HG03139 (cell line): ENCODE data around the gene VMO1.

Experiments used
- ATAC-seq: cut with Tn5 transposase; IDR thresholded peaks from one replicate; pipeline ENCODE4 v1.9.1; 2021; ENCODE audit not compliant: unreplicated experiment

The VMO1 gene

DNA sequence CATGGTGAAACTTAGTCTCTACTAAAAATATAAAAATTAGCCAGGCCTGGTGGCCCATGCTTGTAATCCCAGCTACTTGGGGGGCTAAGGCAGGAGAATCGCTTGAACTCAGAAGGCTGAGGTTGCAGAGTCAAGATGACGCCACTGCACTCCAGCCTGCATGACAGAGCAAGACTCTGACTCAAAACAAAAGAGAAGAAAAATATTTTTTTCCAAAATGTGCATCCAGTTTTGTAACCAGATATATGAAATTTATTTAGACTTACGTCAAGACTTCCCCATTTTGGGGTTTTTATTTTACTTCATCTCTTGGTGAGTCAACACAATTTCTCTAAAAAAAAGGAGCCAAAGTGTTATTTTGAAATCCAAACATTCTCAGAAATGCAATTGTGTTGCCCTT lies 20.0 kb downstream of the VMO1 start:
- no peak for ATAC-seq

DNA sequence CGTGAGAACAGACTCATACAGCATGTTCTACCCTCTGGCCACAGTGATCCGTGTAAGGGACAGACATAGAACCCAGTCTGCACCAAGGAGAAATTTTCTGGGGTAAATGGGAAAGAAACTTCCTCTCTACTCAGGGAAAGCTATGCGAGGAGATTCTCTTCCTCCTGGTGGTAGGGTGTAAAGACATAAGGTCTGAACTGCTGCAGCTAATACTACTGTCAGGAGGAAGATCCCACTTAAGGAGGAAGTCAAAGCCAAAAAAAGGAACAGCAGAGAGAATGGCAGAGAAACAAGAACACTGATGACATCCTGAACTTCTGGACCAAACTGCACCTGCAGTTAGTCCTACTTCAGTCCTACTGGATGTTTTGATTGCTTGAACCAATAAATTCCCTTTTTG lies 21.6 kb downstream of the VMO1 start:
- no peak for ATAC-seq

DNA sequence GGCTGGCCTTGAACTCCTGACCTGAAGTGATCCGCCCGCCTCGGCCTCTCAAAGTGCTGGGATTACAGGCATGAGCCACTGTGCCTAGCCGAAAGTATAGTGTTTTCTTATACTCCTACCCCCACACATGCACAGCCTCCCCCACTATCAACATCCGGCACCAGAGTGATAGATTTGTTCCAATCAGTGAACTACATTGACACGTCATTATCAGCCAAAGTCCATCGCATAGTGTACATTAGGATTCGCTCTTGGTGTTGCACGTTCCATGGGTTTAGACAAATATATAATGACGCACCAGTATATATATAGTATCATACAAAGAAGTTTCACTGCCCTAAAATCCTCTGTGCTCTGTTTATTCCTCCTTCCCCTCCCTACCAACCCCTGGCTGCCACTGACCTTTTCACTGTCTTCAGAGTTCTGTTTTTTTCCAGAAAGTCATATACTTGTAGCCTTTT lies 26.4 kb downstream of the VMO1 start:
- no peak for ATAC-seq

DNA sequence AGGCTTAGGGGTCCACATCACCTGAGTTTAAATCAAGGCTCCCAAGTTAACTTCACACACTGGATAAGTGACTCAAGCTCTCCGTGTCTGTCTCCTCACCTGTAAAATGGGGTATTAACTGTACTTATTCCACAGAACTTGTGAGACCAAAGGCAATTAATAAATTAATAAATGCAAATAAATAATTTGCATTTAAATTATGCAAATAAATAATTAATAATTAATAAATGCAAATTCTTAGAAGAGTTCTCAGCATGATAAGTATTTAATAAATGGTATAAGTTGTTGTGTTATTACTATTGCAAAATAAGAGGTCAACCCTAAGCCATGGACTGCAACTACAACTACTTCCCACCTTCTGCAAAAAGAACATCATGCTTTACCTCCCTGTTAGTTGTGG lies 32.8 kb downstream of the VMO1 start:
- no peak for ATAC-seq

DNA sequence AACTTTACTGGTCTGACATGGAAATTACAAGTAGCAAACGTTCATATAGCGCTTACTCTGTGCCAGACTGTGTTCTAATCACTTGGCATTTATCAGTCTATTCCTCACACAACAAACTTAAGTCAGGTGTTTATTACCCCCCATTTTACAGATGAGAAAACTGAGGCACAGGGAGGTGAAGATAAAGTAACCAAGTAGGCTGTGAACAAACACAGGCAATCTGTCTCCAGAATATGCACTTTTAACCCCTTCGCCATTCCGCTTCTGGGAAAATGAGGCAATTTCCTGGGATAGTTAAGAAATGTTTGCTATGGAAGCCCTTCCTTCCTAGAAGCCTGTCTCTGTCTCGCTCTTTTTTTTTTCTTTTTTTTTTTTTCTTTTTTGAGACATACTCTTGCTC lies 34.2 kb downstream of the VMO1 start:
- no peak for ATAC-seq

DNA sequence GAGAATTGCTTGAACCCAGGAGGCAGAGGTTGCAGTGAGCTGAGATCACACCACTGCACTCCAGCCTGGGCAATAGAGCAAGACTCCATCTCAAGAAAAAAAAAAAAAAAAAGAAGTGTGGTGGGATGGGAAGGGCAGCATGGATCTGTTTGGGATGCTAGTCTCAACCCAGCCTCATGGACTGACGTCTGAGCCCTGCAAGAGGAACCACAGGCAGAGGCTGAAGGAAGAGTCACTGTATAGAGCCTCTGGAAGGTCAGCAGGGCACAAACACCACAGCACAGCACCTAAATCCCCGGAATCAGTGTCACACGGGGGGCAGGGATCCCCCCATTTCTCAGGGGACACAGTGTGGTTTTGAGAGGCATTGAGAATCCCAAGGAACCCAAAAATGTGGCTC lies 35.6 kb downstream of the VMO1 start:
- no peak for ATAC-seq

DNA sequence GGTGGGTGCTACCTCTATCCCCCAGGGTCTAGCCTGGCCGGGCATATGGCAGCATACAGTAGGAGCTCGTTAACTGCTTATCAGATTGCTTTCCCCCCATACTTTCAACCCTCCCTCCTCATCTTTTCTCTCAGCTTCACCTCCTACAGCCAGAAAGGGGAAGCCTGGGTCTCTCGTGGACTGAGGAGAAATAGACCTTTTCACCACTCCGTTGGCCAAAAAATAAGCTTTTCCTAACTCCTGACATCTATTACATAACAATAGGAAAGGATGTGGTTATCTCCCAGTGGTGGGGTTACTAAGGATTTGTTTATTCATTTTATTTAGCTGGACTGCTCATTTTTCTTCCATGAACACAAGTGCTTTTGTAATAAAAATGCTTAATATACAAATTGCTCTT lies 37.5 kb downstream of the VMO1 start:
- ATAC-seq, result no peak

DNA sequence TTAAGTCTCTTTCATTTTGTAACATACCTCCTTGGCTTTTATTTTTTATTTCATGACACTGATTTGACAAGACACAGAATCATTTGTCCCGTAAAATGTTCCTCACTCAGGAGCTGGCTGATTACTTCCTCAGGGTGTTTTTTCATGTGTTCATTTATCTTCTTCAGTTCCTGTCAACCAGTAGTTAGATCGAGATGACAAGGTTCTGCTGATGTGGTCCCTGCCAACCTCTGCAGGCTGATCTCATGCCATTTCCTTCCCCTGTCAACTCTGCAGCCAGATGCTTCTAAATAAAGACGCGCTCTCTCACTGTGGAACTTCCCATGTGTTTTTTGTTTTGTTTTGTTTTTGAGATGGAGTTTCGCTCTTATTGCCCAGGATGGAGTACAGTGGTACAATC lies 38.3 kb downstream of the VMO1 start:
- no peak for ATAC-seq

DNA sequence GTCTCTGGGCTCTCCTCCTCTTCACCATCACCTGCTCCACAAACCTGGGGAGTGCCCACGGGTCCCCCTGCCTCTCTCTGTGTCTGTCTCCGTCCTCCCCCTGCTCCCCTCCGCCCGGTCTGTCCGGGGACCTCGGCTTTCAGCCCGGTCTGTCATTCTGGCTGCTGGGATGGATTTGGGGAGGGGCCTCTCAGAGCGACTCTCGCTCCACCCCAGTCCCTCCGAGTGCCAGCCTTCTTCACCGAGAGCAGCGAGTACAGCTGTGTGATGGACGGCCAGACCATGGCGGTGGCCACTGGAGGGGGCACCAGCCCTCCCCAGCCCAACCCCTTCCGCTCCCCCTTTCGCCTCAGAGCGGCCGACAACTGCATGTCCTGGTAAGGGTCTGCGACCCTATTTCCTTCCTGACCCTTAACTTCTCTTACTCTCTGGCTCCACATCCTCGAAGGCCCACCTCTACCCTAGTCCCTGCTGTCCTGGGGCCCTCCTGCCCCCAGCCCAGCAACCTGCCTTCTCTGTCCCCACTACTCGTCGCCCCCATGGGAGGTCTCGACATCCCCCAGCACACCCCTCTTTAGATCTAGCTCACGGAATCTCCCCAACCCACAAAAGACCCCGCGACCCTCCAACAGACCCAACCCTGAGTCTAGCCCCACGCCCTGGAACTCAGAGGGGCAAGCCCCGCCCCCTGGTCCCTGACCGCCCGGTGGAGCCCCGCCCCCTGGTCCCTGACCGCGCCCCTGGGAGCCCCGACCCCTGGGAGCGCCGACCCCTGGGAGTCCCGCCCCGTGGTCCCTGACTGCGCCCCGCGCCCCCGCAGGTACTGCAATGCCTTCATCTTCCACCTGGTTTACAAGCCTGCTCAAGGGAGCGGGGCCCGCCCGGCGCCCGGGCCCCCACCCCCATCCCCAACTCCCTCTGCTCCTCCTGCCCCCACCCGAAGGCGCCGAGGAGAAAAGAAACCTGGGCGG lies 40.9 kb downstream of the VMO1 start:
- ATAC-seq, result no peak

DNA sequence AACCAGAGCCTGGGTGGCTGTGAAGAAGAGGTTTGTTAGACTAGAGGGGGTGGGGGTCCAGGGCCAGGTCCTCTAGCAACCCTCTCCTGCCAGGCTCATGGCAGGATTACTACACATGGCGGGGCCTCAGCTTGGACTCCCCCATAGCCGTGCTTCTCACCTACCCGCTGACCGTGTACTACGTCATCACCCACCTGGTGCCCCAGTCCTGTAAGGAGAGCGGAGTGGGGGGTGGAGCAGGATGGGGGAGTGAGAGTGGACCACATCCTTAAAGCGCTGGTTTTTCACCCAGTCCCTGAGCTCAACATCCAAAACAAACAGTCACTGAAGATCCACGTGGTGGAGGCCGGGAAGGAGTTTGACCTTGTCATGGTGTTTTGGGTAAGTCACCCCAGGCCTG lies 42.3 kb downstream of the VMO1 start:
- ATAC-seq, result no peak

DNA sequence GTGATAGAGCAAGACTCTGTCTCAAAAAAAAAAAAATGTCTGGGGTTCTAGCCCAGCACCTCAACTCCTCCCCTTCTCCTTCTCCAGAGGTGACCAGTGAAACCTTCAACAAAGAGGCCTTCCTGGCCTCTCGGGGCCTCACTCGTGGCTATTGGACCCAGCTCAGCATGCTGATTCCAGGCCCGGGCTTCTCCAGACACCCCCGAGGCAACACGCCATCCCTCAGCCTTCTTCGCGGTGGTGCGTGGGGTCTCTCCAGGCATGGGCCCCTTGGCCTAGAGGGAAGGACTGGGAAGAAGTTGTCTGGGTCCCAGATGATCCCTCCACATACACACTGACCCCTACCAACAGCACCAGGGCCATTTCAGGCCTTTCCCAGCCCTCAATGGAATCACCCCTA lies 42.9 kb downstream of the VMO1 start:
- ATAC-seq, result no peak

DNA sequence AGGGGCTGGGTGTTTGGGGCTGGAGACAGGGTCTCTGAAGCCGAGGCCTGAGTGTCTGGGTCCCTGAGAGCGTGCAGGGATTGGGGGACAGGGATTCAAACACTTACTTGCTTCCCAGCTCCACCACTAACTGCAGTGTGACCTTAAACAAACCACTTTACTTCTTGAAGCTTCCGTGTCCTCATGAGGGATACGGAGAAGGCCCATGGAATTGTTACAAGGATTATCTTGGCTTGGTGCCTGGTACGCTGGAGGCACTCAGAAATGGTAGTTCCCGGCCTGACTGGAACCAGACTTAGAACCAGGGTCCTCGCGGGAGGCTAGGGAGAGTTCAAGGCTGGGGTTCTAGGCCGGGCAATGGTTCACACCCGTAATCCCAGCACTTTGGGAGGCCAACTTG lies 43.5 kb downstream of the VMO1 start:
- no peak for ATAC-seq

DNA sequence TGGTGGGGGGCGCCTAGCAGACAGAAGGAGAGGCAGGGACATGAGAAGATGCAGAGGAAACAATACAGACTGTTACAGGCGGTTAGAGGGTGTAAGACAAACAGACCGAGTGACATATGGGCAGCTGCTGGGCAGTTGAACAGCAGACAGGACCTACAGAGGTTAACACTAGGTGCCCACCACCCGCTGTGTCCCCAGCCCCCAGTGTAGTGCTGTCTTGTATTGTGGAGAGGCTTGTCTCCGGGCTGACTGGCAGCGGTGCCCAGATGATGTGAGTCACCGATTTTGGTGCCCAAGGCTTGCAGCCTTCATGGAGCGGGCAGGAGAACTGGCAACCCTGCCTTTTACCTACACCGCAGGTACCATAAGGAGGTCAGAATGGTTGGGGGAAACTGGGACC lies 44.0 kb downstream of the VMO1 start:
- no peak for ATAC-seq

DNA sequence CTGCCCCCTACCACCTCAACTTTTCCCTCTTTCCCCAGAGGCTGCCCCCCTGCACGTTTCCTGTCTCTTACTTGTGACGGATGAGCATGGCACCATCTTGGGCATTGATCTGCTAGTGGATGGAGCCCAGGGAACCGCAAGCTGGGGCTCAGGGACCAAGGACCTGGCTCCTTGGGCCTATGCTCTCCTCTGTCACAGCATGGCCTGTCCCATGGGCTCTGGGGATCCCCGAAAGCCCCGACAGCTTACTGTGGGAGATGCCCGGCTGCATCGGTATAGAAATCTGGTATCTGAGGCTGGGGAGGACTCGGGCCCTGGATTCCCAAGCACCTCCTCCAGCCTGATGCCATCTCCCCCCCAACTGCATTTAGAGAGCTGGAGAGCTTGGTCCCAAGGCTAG lies 44.6 kb downstream of the VMO1 start:
- no peak for ATAC-seq

DNA sequence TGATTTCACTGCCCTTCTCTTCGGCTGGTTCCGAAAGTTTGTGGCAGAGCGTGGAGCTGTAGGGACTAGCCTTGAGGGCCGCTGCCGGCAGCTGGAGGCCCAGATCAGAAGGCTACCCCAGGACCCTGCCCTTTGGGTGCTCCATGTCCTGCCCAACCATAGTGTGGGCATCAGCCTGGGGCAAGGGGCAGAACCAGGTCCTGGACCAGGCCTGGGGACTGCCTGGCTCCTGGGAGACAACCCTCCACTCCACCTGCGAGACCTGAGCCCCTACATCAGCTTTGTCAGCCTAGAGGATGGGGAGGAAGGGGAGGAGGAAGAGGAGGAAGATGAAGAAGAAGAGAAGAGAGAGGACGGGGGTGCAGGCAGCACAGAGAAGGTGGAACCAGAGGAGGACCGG lies 45.6 kb downstream of the VMO1 start:
- ATAC-seq, result no peak

DNA sequence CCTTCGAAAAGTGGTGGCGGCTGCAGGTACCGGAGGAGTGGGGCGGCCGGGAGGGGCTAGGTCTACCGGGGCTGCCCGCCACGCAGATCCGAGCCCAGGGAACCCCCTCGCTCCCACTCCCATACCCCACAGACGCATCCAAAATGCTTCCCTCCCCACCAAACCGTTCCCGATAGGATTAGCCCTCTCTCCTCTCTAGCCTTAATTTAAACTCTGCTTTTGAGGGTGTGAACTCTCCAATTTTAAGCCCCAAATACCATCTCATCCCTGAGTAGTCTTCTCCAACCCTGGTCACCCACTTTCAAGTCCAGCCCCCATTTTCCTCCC lies 46.2 kb downstream of the VMO1 start:
- ATAC-seq, result no peak

DNA sequence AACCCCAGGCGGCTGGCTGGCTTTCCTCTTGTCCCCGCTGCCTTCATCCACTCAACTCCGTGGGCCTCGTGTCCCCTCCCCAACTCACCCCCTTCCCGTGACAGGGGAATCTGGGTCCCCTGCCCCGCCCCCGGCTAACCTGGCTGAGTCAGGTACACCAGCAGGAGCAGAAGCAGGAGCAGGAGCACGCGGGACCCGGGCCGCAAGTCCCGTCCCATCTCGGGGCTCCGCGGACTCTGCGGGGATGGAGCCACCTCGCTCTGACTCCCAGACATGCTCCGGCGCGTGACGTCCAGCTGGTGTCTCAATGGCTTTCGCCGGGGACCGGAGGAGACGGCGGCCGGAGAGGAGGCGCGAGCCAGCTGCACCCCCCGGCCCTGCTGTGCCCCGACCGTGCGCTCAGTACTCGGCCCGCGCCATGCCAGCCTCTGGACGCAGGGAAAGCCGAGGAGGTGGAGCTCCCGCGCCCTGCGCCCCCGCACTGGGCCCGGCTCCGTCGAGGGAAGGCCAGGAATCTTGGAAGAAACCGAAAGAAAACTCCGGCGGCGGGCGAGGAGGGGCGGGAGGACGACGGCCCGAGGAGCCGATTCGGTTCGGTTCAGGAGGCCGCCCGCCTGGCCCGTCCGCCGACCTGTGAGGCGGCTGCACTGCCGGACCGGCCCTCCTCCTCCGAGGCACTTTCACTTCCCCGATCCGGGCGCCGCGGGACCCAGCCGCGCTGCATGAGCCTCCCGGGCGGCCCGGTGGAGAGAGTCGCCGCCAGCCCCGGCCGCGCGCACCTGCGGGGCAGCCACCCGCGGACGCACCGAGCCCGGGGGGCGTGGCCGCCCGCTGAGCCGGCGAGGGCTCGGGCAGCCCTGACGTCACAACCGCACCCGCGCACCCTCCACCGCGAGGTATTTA lies 46.8 kb downstream of the VMO1 start, which contains the start of the genes CXCL16 and ZMYND15:
TSS of gene CXCL16 (minus strand) at position 807 of the 903 bp plus-strand sequence. CDS start at position 218, 589 bp downstream.
TSS of gene ZMYND15 (plus strand) at position 712 of the 903 bp plus-strand sequence. CDS start 716 bp downstream, outside the sequence.
- ATAC-seq, result no peak

DNA sequence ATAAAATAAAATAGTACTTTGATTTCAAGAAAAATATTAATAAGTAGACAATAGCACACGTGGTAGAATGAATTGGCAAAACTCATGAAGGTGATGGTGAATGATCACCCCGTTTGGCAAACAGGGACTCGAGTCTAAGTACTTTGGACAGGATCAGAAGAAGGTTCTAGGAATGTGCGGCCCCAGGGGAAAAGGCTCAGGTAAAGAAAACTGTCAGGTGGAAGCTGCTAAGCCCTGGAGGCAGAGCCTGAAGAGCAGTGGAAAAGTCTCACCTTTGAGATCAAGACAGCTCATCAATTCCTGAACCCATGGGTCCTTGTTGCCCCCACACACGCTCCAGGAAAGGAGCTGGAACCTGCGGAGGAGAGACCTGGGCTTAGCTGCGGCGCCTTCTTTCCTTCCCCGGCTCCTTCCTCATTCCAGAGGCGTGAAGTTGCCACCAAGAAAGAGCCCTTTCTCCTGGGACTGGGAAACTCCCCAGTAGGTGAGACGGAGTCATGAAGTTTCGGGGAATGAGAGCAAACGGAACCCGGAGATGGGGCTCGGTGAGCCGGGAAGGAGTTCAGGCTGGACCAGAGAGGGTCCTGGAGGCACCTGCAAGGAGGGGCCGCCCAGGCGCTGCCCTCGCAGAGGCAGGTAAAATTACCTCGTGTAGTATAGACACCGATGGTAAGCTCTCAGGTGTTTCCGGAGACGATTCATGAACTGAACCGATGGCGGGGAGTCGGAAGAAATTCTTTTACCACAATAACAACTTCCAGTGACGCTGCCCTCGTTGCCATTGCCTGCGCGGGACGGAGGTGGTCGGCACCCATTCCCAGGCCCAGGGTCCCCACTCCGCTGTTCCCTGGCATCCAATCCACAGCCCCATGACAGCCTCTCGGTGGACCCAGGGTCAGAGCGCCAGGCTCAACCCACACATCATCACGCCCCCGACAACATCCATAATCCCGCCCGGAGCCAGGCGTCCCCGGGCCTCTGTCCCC lies 47.7 kb downstream of the VMO1 start:
- no peak for ATAC-seq

DNA sequence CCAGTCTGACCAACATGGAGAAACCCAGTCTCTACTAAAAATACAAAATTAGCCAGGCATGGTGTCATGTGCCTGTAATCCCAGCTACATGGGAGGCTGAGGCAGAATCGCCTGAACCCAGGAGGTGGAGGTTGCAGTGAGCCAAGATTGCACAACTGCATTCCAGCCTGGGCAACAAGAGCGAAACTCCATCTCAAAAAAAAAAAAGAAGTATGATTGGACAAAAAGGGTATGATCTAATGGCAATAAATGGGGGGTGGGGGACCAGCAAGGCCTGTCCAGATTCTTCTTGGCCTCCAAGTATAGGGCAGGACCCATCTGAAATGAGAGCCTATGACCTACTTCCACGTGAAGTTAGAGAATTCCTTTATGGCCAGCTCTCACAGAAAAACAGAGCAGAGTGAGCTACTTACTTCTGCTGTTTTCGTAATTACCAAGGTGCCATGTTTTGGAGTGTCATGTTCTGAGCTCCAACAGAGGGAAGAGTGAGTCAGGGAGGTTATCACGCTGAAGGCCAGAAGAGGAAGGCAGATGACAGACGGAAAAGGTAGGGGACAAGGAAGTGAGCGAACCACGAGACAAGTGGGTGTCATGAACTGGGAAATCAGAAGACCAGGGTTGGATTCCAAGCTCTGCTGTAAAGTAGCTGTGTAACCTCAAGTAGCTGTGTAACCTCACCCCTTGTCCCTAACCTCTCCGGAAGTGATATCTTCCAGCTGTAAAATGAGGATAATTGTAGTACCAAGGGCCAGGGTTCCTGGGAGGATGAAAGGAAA lies 50.1 kb downstream of the VMO1 start:
- ATAC-seq, result no peak
